NCI-H146 treated with DMSO at 0.1 percent for 48 hours (cell line): ENCODE results near the gene FAM78A.
"Not testable (repeated sequence)": the region's sequence is repeated elsewhere in the genome, so short reads cannot be mapped to it uniquely, and the experiment has no call there.

Experiments
- DNase-seq: peaks from one replicate; lab custom pipeline; 2025; ENCODE audit not compliant: unreplicated experiment; lab: John Stamatoyannopoulos, UW

FAM78A gene

DNA sequence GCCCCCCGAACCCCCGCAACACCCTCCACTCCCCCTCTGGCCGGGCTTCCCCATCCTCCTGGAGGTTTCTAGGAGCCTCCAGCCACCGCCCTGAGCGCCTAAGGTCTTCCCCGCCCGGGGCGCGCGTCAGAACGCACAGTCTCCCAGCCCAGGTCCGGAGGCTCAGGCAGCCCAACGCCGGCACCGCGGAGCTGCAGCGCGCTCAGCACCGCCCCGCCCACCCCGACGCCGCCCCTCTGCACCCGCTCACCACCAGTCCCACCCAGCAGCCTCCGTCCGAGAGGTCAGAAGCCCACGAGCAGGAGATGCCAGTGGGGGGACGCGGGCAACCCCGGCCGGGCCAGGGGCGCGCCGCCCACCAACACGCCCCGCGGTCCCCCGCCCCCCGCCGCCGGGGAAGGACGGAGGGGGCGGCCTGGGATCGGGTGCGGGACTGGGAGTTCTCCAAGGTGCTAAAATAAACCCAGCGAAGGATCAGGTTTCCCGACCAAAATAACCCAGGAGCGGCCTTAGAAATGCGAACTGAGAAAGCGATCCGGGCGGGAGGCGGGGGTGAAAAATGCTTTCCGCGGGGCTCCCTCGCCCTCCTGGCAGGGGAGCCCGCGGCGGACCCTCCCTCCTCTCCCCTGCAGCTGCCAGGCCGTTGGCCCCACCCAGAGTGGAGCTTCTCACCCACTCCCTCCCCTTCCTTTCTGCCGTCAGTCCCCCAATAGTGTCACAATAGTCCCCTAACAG is 6.5 kb upstream of the FAM78A start:
- DNase-seq = no peak

GRCh38 chr9:131282175-131282574 is 5.9 kb upstream of the FAM78A start:
- DNase-seq = no peak

GRCh38 chr9:131281119-131281965 is 5.0 kb upstream of the FAM78A start:
- no peak for DNase-seq

- DNase-seq = no peak
These were observed 4.3 kb upstream of the FAM78A start for GRCh38 chr9:131280660-131281059.

DNA sequence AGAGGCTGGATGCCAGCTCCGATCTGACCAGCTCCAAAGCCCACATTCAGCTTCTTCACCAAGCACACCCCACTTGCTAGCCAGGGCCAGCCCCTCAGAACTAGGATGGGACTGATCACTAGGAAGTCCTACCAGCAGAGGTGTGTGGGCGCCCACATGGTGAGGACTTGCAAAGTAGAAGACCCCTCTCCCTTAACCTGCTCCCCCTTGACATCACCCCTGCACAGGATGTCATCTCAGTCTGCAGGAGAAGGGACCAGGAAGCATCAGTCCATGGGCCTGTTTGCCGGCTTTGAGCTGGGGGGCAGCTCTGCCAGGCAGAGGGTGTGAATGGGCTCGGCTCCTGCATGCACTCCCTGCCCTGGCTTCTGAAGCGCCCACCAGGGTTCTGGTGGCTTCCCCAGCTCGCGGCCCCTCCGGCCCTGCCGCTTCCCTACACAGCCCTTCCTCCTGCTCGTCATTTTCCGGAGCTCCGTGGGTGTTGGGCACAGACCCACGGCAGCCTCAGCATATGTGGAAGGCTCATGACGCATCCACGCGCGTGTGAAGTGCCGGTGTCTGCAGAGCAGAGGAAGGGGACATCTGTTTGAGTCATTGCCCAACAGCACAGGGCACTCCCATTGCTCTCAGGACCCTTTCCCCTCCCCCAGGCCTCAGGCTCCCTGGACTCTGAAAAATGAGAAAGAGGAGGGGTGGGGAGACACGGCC is 3.7 kb upstream of the FAM78A start:
- DNase-seq = no peak

DNA sequence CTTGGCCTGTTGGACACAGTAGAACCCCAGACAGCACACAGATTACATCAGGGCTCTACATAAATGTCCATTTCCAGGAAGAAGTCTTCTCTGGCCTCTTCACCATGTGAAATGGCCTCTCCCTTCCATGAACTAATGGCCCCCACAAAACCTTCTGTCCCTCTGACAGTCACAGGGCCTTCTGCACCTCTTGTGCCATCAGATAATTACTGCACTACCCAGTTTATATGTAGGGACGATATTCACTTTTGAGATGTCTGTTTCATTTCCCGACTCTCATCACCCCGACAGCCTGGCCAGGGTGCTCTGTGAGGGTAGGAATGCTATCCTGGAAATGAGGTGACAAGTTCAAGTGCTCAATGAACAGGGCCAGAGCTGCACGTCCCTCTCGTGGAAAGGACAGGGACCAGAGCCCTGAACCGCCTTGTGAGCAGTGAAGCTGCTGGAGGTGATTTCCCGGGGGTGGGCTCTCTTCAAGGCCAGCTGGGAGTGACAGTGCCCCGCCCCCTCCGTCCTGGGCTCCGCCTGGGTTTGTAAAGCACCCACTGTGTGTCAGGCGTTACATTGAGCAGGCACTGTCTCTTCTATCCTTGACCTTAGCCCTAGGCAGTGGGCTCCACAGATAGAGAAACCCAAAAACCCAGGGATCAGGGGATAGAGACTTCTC is 3.0 kb upstream of the FAM78A start:
- DNase-seq = no peak

DNA sequence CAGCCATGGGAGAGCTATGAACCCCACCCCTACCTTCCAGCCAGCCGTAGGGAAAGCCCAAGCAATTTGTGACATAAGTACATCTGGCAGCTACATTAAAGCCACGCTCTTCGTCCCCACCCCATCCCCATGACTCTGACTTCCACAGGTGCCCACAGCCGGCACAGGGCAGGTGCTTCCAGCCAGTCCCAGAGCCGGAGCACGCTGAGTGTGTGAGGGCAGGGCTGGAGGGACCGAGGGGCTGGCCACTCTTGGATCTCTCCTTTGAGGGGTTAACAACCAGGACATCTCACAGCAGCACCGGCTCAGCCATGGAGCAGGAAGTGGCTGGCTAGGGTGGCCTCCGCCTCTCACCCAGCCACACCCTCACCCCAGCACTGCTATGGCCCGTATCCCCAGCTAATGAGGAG is 2.4 kb upstream of the FAM78A start:
- no peak for DNase-seq

DNA sequence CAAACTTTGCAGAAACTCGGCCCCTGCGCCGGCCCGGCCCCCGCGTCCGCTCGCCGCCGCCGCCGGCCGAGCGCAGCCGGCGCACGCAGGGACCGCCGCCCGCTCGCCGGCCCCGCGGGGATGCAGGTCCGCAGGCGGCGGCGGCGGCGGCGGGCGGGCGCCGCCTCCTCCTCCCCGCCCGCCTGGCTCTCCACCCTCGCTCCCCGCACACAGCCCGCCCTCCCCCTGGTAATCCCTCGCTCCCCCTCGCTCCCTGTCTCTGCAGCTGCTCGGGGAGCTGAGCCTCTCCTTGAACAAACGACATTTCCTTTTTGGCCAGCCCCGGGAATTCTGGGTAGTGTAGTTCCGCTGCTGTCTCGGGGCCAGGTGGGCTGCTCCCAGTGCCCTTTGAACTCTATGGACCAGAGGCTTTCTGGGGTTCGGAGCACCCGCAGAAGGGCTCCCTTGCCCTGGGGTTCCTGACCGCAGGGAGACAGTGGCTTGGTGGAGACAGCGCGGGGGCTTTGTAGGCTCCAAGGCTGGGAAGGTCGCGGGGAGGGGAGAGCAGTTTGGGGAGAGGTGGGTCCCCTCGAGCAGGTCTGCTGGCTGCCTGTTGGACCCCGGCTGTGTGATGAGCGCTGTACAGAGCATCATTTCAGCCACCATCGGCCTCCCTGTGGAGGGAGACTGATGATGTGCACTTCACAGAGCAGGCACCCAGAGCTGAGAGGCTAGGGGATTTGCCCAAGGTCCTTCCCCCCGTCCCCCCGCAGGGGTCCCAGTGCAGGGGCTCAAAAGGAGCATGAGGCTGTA is 1.8 kb upstream of the FAM78A start:
- DNase-seq = peak; percentile 39

- no peak for DNase-seq
These were observed 1.1 kb upstream of the FAM78A start for GRCh38 chr9:131277287-131277909.

DNA sequence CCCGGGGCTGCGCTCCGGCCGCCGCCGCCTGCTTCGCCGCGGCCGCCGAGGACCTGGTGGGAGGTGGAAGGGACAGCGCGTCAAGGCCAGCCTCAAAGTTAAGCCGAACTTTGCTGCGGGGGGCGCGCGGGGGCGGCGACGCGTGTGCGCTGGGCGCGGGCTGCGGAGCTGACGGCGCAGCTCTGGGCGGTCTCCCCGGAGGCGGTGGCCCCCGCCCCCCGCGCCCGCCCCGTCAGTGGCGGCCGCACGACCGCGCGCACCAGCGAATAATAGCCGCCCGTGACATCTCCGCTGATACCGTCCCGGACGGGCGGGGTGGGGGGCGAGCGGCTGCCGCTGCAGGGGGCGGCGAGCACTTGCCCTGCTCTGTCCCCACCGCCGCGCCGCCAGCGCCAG is 579 bp upstream of the FAM78A start:
- DNase-seq = no peak

- DNase-seq = no peak
These were observed 797 bp downstream of the FAM78A start for GRCh38 chr9:131275332-131276093.

DNA sequence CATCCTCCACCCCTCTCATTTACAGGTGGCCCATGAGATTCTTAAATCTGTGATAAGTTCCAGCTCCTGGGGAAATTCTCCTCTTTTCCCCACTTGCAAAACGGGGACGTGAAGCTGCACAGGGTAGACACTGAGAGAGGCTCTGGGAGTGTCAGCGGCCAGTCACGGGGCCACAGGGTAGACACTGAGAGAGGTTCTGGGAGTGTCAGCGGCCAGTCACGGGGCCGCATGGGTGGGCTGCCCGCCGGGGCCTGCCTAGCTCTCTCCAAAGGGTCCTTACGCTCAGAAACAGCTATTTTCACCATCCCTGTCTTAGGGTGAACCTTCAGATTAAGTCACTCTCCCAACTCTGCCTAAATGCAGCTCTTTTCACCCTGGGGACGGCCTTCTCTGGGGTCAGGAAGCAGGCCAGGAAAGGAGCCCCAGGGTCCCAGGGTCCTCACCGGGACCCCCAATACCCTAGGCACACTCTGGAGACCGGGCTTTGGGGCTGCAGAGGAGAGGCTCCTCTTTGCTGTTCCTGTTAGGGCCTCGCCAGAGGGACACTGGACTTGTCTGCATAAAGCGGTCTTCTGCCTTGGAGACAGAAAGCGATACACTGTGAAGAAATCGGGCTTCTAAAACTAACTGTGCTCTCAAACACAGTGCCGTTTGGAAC is 1.5 kb downstream of the FAM78A start:
- no peak for DNase-seq

- no peak for DNase-seq
These were observed 2.2 kb downstream of the FAM78A start for GRCh38 chr9:131273856-131274673.

- no peak for DNase-seq
These were observed 3.0 kb downstream of the FAM78A start for GRCh38 chr9:131273146-131273855.

DNA sequence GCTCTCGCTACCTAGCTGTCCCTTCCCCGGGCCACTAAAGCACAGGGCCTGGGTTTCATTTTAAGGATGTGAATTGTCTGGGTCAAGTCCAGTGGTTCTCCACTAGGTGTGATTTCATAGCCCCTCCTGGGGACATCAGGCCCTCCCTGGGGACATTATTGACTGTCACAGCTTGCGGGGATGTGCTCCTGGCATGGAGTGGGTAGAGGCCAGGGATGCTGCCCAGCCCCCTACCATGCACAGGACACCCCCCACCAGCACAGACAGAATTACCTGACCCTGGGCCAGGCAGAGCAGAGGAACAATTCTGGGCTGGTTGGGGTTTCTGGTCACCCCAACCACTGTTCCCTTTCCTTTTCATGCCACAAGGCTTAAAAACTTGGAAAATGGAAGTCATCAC is 4.1 kb downstream of the FAM78A start:
- DNase-seq = no peak

DNA sequence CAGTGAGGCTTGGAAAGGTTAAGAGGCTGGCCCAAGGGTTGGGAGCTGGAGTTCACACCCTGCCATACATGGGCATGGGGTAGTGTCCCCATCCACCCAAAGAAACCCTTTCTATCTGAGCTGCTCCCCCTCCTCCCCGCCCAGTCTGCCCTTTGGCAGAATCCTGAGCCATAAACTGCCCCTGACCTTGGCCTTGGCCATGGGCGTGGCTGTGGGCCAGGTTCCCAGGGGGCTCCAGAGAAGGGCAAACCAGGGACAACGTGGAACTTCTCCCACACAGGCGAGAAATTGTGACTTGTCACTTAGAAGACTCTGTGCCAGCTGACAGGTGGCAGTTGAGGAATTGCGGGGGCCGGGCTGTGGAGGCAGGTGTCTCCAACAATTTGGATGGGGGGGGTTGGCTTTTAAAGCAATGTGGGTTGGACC is 4.8 kb downstream of the FAM78A start:
- no peak for DNase-seq

DNA sequence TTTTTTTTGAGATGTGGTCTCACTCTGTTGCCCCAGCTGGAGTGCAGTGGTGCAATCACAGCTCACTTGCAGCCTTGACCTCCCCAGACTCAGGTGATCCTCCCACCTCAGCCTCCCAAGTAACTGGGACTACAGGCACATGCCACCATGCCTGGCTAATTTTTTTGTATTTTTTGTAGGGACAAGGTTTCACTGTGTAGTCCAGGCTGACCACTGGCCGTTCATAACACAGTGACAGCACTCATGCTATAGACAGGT is 5.4 kb downstream of the FAM78A start:
- not testable (repeated sequence) for DNase-seq
